ENCODE measurements around the gene FBXW12.

FBXW12 gene

DNA sequence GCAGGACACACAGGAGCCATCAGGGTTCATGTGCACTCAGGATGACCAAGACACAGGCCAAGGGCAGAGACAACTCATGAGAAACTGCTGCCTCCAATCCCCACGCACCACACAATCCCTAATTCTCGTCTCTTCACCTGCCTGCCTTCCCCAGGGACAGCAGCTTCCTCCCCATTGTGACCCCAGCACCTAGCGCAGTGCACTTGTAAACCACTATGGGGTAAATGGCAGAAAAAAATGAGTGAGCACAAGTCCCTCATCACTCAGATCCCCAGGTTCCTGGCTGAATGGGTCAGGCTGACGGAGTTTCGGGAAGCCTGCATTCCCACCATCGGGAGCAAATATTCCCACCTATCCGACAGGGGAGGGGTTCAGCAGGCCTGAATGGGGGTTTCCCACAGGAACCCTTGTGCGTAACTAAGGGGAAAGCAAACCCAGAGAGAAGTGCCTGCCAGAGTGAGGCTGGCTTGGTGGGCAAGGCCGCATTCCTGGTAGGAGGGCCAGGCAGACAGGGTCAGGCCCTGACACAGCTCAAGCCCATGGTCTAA, 39.1 kb downstream of the FBXW12 start:
- TF ChIP-seq, protein P1, sequence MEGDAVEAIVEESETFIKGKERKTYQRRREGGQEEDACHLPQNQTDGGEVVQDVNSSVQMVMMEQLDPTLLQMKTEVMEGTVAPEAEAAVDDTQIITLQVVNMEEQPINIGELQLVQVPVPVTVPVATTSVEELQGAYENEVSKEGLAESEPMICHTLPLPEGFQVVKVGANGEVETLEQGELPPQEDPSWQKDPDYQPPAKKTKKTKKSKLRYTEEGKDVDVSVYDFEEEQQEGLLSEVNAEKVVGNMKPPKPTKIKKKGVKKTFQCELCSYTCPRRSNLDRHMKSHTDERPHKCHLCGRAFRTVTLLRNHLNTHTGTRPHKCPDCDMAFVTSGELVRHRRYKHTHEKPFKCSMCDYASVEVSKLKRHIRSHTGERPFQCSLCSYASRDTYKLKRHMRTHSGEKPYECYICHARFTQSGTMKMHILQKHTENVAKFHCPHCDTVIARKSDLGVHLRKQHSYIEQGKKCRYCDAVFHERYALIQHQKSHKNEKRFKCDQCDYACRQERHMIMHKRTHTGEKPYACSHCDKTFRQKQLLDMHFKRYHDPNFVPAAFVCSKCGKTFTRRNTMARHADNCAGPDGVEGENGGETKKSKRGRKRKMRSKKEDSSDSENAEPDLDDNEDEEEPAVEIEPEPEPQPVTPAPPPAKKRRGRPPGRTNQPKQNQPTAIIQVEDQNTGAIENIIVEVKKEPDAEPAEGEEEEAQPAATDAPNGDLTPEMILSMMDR (conservative IDR thresholded peaks at IDR 0.05; ENCODE audit: low read length) = no peak
- DNase-seq (ENCODE audit: low read depth) = no peak
- no peak overlapping the region for H3K4me3 ChIP-seq (ENCODE audit: low read length)

DNA sequence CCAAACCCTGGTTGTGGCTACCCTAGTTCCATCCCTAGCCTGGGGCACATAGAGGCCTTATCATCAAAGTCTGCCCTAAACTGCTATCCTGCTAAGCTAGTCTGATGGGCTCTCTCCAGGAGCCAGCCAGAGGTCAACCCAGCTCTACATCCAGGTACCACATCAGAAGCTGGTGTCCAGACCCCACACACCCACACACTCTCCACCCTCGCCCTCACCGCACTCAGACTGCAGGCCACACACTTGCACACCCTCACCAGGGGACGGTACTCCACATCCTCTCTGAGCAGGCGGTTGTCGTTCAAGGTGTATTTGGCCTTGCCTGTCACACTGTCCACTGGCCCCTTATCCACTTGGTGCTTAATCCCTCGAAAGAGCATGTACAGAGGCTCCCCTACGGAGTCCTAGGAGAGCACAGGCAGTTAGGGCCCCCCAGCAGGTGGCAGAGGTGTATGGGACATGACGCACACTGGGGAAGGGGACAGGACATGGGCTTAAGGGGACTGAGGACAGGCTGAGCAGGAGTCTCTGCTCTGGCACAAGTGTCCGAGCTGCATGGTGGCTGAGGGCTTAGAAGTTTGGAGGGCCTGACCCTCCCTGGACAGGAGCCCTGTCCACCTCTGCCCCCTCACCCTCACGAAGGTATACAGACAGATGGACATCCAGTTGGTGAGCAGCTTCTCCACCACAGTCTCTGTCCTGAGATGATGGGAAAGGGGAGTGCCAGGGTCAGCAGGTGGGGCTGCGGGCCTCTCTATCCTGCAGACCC, 39.8 kb downstream of the FBXW12 start:
- TF ChIP-seq, protein P1 (conservative IDR thresholded peaks at IDR 0.05; ENCODE audit: low read length) = no peak
- H3K4me3 ChIP-seq (ENCODE audit: low read length) = no peak overlapping the region
- DNase-seq (ENCODE audit: low read depth) = no peak

DNA sequence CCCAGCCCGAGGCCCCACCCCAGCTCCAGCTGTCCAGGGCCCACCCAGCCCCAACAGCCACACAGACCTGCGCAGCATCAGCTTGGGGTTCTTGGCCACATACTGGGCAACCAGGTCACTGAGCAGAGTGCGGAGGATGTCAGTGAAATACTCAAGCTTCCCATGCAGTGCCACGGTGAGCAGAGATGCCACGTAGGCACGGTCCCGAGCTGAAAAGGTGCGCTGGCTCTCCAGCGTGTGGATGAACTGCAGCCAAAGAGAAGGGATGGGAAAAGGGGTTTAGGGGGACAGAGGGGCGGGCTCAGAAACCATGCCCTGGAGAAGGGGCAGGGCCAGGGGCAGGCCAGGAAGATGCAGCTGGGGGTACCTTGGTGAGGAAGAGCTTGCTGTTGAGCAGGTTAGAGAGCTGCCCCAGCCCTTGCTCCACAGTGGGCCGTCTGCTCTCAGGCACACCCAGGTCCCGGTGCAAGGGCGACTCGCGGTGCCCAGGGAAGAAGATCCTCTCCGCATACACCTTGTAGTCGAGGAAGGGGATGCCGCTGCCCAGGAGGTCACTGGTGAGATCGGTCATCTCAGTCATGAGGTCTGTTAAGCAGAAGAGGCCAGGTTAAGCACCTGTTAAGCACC, 40.5 kb downstream of the FBXW12 start:
- no peak overlapping the region for H3K4me3 ChIP-seq (ENCODE audit: low read length)
- TF ChIP-seq, protein P1 (conservative IDR thresholded peaks at IDR 0.05; ENCODE audit: low read length) = no peak
- no peak for DNase-seq (ENCODE audit: low read depth)

DNA sequence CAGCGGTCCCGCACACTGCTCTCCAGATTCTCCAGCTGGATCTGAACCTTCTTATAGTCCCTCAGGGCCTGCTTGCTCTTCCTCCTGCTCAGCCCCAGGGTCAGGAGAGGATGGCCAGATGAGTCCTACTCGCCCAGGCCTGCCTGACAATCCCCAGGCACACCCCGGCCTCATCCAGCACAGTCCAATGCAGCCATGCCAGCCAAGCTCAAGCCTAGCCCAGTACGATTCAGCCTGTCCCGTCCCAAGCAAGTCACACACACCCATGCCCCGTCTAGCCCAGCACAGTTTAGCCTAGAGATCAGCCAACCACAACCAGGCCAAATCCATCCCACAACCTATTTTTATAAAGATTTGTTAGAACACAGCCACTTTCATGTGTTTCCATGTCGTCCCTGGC, 41.1 kb downstream of the FBXW12 start:
- H3K4me3 ChIP-seq (ENCODE audit: low read length) = no peak overlapping the region
- TF ChIP-seq, protein P1 (conservative IDR thresholded peaks at IDR 0.05; ENCODE audit: low read length) = no peak
- DNase-seq (ENCODE audit: low read depth) = no peak

DNA sequence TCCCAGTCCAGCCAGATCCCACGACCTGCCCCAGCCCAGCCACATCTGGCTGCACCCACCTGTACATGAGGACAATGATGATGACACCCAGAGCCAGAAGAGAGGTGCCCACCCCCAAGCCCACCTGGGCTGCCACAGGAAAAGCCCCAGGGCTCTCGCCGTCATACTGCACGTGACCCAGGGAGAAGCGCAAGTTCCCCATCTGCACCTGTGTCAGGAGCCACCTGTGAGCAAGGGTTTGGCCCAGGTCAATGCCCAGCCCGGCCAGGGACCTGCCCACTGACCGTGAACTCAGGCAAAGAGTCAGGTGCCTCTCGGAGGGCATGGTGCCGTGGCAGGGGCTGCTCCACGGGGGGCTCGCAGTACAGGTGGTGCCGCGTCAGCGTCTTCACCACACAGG, 41.6 kb downstream of the FBXW12 start:
- H3K4me3 ChIP-seq (ENCODE audit: low read length) = no peak overlapping the region
- no peak for DNase-seq (ENCODE audit: low read depth)
- TF ChIP-seq, protein P1 (conservative IDR thresholded peaks at IDR 0.05; ENCODE audit: low read length) = no peak

DNA sequence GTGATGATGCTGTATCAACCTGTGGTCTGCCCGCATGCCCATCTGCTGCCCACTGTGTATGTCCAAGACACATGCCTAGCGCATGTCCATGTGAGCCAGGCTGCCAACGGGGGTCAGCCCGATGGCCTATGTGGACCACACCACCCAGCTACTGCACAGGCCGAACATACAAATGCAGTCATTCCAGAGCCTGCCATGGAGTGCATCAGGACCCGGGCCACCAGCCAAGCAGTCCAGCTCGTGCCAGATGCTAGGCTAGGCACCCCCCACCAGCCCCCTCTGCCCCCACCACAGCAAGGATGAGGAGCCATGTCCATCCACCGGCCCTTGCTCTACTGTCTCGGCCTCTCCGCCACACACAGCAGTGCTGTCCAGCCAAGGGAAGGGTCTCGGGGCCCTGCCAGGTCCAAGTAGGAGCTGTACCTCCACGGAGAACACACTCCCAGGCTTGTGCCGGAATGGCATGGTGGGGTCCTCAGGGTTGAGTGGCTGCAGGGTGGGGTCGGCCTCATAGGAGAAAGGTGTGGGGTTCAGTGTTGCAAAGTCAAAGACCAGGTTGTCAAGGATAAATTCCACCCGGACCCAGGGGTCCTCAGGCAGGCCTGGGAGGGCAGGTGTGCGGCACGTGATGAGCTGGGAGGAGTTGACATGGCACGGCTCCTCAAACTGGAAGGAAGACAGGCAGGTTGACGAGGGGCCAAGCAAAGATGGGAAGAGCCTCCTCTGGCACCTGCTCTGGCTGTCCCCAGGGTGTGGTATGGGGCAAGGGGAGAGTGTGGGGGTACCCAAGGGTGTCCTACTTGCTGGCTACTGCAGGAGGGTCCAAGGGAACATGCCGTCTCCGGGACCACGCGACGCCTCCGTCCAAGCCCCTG, 42.6 kb downstream of the FBXW12 start:
- TF ChIP-seq, protein P1 (conservative IDR thresholded peaks at IDR 0.05; ENCODE audit: low read length) = no peak
- DNase-seq (ENCODE audit: low read depth) = no peak
- H3K4me3 ChIP-seq (ENCODE audit: low read length) = no peak overlapping the region
